Sigmoid colon (tissue), 7 donors: ENCODE measurements around the gene PROP1. TPM values are rescaled to one million over a fixed set of nuclear protein-coding genes. Genes with fewer than 3 reads are reported as not detected.

Source experiments
- DNase-seq: peaks from one replicate; pipeline ENCODE4 v3.0.0-alpha.2; 2019
- H3K27ac ChIP-seq, 4 donors: fragments of 200-600 bp; sonication (generic); one replicate each; pipeline ENCODE4 v1.5.1; 2016 to 2019; ENCODE audit warnings: mild to moderate bottlenecking in 1 of 4
- H3K27me3 ChIP-seq, 3 donors: fragments of 200-600 bp; sonication (generic); one replicate each; pipeline ENCODE4 v1.5.1; 2019; ENCODE audit warnings: mild to moderate bottlenecking in 1 of 3
- H3K36me3 ChIP-seq, 4 donors: fragments of 200-600 bp; sonication (generic); one replicate each; pipeline ENCODE4 v1.5.1; 2016 to 2019
- H3K4me1 ChIP-seq, 4 donors: fragments of 200-600 bp; sonication (generic); one replicate each; pipeline ENCODE4 v1.5.1; 2017 to 2019
- H3K4me3 ChIP-seq, 4 donors: fragments of 200-600 bp; sonication (generic); one replicate each; pipeline ENCODE4 v1.5.1; 2017 to 2019; ENCODE audit warnings: mild to moderate bottlenecking in 2 of 4, moderate library complexity in 1 of 4
- H3K9me3 ChIP-seq, 4 donors: fragments of 200-600 bp in 3 of 4; sonication (generic) in 3 of 4; one replicate each; pipeline versions ENCODE4 v1.5.1 to v1.6.1; 2013 to 2019
- EP300 ChIP-seq, 4 donors: sonication (generic); formaldehyde crosslinking; IDR thresholded peaks; one replicate each; pipeline ENCODE4 v1.6.1; 2017; ENCODE audit warnings: antibody characterized with exemption in 4 of 4
- POLR2A ChIP-seq, 2 donors: fragments of 450-650 bp; IDR thresholded peaks; one replicate each; pipeline ENCODE4 v1.6.1; 2016; ENCODE audit warnings: antibody characterized with exemption in 2 of 2, mild to moderate bottlenecking in 2 of 2, moderate library complexity in 2 of 2
- POLR2AphosphoS5 ChIP-seq, 4 donors: sonication (generic); formaldehyde crosslinking; IDR thresholded peaks; one replicate each; pipeline ENCODE4 v1.6.1; 2017; ENCODE audit warnings: antibody characterized with exemption in 4 of 4
- WGBS, 2 donors: extraction: QIAGEN DNeasy Blood & Tissue Kit; methylation state at CpG; one replicate each; pipeline ENCODE4 v1.1.7; 2013; 5-methylcytosine and 5-hydroxymethylcytosine counted together
- intact Hi-C: fragments of 100-400 bp; cut with DNase I; formaldehyde crosslinking; loops from one replicate; pipeline ENCODE4 v1.15.1; 2023
- polyA plus RNA-seq, 3 donors: library from polyadenylated mRNA; stranded (reverse); fragments of 200-250 nt; gene quantifications; one replicate each; pipeline ENCODE4 v1.2.3, GENCODE V29; 2013
- total RNA-seq, 4 donors: library from RNA; depleted of rRNA; stranded (reverse); fragments of >200 nt; gene quantifications; one replicate each; pipeline ENCODE4 v1.1.0, GENCODE V29; 2016
- TF ChIP-seq, protein P1 (sequence below), 4 experiments: fragments of 450-650 bp in 3 of 4; fragments of 200-600 bp in 1 of 4; IDR thresholded peaks; one replicate each; pipeline ENCODE4 v1.5.1; 2016 to 2019; ENCODE audit warnings: antibody characterized with exemption in 4 of 4, mild to moderate bottlenecking in 3 of 4, moderate library complexity in 2 of 4
- donor health status: healthy with polysubstance abuse.
- donor health status: Bipolar disorder and iron deficiency.
- donor health status: healthy.

Gene PROP1
- total and polyA plus RNA-seq, 7 donors = not detected

DNA sequence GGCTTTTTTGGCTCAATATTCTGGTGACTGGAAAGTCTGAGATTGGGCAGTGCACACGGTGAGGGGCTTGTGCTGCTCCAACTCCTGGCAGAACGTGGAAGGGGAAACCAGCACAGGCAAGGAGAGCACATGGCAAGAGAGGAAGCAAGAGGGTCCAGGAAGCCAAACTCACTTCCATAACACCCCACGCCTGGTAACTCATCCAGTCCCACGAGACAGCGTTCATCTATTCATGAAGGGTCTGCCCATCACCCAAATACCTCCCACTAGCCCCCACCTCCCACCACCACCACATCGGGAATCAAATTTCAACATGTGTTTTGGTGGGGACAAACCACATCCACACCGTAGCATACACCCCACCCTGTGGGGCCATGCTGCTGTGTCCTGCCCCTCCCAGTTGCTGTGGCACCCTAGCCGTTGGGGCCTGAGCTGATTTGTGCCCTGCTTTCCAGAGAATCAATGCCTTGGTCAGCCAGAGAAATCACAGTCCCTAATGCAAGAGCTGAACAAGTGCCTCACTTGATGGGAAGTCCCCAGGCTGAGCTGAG, 27.3 kb downstream of the PROP1 start:
- intact Hi-C loops = no loop called here
- Histone ChIP-seq H3K9me3 (no peaks in the 10 kb centered on the region), H3K27ac (no peak overlapping the region), H3K27me3 (peaks cover 0 to 16% (median 0%) of the 10 kb centered on the region in 3 donors), H3K36me3 (no peaks in the 10 kb centered on the region), H3K4me1 (no peaks in the 10 kb centered on the region), H3K4me3 (no peak overlapping the region)
- 83 to 86% methylated on average over 8 of the region's 8 CpGs for WGBS, 2 donors
- DNase-seq = no peak
- TF ChIP-seq, protein P1, sequence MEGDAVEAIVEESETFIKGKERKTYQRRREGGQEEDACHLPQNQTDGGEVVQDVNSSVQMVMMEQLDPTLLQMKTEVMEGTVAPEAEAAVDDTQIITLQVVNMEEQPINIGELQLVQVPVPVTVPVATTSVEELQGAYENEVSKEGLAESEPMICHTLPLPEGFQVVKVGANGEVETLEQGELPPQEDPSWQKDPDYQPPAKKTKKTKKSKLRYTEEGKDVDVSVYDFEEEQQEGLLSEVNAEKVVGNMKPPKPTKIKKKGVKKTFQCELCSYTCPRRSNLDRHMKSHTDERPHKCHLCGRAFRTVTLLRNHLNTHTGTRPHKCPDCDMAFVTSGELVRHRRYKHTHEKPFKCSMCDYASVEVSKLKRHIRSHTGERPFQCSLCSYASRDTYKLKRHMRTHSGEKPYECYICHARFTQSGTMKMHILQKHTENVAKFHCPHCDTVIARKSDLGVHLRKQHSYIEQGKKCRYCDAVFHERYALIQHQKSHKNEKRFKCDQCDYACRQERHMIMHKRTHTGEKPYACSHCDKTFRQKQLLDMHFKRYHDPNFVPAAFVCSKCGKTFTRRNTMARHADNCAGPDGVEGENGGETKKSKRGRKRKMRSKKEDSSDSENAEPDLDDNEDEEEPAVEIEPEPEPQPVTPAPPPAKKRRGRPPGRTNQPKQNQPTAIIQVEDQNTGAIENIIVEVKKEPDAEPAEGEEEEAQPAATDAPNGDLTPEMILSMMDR (IDR thresholded peaks at IDR 0.05) = no peak
- TF ChIP-seq EP300 (IDR thresholded peaks at IDR 0.05) = no peak
- no peak for TF ChIP-seq POLR2A (IDR thresholded peaks at IDR 0.05)
- TF ChIP-seq POLR2AphosphoS5 (IDR thresholded peaks at IDR 0.05) = no peak

DNA sequence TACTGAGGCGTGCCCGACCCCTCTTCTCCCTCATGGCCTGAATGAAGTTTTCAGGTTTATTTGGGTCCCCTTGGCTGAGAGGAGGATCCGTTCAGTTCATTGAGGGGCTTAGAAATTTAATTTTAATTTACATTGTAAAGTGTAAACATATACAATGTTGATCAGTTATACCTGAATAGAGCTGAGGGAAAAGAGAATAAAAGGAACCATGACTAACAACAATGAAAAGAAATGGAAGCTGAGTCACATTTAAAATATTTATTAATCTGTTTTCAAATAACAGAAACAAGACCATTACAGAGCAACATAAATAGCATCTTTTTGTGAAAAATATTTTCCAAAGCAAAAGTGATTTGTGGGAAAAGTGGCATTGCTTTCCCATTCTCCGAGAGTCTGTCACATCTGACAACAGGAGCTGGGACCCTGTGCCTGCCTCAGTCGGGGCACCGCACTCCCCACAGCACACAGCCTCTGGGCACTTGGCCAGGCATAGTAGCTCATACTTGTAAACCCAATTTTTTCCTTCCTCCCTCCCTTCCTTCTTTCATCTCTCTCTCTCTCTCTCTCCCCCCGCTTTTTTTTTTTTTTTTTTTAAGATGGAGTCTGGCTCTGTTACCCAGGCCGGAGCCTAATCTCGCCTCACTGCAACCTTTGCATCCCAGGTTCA, 28.7 kb downstream of the PROP1 start:
- Histone ChIP-seq H3K4me3 (no peak overlapping the region), H3K27ac (no peak overlapping the region), H3K9me3 (no peaks in the 10 kb centered on the region), H3K4me1 (no peaks in the 10 kb centered on the region), H3K36me3 (no peaks in the 10 kb centered on the region), H3K27me3 (peaks cover 0 to 16% (median 0%) of the 10 kb centered on the region in 3 donors)
- intact Hi-C loops = no loop called here
- no peak for DNase-seq
- TF ChIP-seq POLR2AphosphoS5 (IDR thresholded peaks at IDR 0.05) (no peak), POLR2A (IDR thresholded peaks at IDR 0.05) (no peak), EP300 (IDR thresholded peaks at IDR 0.05) (no peak)
- TF ChIP-seq, protein P1 (IDR thresholded peaks at IDR 0.05) = no peak
- 84 to 86% methylated on average over 9 of the region's 9 CpGs for WGBS, 2 donors

DNA sequence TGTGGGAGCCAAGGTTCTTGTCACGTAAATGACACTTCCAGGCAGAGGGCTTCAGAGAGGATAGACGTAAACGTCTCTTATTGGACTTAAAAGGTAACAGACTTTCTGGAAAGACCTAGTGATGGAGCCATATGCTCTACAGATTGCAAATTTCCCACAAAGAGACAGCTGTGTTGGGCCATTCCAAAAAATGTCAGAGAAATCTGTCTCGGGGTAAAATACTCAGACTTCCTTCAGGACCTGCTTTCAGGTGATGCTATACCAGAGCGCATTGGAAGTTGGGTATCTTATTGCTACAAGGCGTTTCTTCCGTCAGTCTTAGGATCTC, 29.2 kb downstream of the PROP1 start:
- H3K27ac ChIP-seq = no peak overlapping the region
- 78 to 88% methylated on average over 7 of the region's 7 CpGs for WGBS, 2 donors
- H3K4me1 ChIP-seq = no peaks in the 10 kb centered on the region
- no peaks in the 10 kb centered on the region for H3K36me3 ChIP-seq
- peaks cover 0 to 16% (median 0%) of the 10 kb centered on the region in 3 donors for H3K27me3 ChIP-seq
- DNase-seq = no peak
- TF ChIP-seq POLR2AphosphoS5 (IDR thresholded peaks at IDR 0.05) (no peak), POLR2A (IDR thresholded peaks at IDR 0.05) (no peak), EP300 (IDR thresholded peaks at IDR 0.05) (no peak)
- TF ChIP-seq, protein P1 (IDR thresholded peaks at IDR 0.05) = no peak
- no peak overlapping the region for H3K4me3 ChIP-seq
- intact Hi-C loops = no loop called here
- no peaks in the 10 kb centered on the region for H3K9me3 ChIP-seq

DNA sequence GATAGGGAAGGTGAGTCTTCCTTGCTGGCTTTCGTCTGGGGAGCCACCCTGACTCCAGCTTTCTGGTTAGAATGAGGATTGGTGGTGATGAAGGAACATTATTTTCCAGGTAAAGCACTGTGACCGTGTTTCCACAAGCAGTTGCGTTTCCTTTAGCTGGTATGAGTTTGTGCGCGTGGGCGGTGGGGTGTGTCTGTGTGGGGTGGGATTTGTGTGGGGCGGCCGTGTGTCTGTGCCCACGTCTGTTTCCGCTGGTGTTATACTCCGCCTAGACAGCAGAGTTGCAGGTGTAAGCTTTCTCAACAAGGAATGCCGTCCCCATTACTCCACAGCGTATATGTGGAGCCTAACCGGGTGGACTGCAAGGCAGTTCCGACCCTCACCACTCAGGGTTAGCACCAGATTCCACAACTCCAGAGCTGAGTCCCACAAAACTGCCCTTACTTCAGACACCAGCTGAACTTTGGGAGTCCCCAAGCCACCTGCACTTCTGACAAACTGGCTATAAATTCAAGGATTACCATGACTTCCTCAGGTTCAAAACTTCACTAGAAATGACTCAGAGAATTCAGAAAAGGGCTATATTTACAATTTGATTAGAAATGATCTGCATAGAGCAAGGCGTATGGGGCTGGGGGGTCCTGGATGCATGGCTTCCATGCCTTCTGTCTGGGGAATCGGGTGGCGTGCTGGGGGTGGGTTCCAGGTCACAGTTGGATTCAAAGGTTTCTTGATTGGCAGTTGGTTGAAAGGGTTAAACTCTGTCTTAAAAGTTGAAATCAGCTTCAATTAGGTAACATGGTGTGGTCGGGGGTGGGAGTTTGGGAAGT, 29.8 kb downstream of the PROP1 start:
- Histone ChIP-seq H3K9me3 (no peaks in the 10 kb centered on the region), H3K27ac (no peak overlapping the region), H3K4me1 (no peaks in the 10 kb centered on the region), H3K36me3 (no peaks in the 10 kb centered on the region), H3K27me3 (peaks cover 0 to 16% (median 0%) of the 10 kb centered on the region in 3 donors), H3K4me3 (no peak overlapping the region)
- TF ChIP-seq EP300 (IDR thresholded peaks at IDR 0.05) (no peak), POLR2AphosphoS5 (IDR thresholded peaks at IDR 0.05) (no peak), POLR2A (IDR thresholded peaks at IDR 0.05) (no peak)
- TF ChIP-seq, protein P1 (IDR thresholded peaks at IDR 0.05) = no peak
- WGBS, 2 donors = 78 to 80% methylated on average over 19 of the region's 19 CpGs
- DNase-seq = no peak
- intact Hi-C loops = no loop called here
